ENCODE data around the gene CLMN.

The CLMN gene

DNA sequence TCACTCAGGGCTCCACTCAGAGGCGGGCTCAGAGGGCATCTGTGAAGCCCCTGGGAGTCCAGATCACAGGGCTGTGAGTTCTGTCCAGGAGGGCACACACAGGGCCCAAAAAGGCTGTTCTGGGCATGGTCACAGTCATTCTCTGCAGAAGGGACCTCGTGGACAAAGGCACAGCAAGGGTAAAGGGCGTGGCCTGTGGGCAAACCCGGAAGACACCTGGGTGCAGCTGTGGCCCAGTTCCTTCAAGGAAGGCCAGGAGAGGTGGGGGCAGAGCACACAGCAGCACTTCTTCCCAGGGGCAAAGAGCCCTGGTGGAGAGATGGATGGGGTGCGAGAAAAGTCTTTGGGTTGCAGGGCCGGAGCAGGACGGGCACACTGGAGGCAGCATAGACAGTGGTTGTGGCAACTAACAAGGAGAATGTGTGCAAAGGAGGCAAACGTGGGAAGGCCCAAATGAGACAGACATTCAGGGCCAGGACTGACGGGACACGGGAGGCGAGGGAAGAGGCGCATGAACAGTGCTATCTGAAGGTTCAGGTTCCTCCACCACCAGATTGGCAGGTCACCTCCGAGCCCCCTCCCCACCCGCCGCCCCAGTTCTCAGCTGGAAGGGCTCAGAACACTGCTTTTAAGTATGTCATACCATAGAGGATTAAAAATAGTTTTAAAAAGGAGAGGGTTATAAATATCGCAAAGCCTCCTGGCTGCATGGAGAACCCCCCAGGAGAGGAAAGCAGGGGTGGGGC, 8.9 kb downstream of the CLMN start:
- no peak overlapping the region for H3K4me3 ChIP-seq (ENCODE audit: low read depth, low read length)

DNA sequence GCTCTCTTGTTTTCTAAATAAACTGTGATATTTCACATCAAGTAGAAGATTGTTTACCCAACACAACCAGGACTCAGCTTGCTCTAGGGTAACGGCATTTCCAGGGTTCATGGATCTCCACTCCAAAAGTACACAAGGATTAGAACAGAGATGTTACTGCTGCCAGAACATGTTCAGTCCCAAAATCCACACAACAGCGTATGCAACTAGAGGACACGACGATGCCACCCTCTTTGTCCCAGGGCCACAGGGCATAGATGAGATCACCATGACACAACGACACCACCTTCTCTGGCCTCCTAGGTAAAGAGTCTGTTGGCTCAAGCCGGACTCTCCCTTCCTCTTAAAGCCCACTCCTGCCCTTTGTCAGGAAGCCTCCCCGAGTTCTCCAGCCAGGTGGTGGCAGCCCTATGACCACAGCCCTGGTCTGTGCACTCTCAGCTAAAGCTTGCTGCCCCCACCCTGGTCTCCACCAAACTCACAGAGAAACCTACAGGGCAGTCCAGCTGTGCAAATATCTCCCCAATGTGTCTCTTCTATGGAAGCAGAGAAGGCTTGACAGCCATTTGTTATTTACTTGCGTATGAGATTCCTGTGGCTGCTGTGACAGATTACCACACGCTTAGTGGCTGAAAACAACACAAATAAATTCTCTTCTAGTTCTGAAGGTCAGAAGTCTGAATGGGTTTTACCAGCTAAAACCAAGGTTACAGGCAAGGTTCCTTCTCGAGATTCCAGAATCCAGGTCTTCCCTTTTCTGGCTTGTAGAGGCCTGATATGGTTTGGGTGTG, 10.3 kb downstream of the CLMN start:
- H3K4me3 ChIP-seq (ENCODE audit: low read depth, low read length) = no peak overlapping the region
- TF ChIP-seq, protein P1, sequence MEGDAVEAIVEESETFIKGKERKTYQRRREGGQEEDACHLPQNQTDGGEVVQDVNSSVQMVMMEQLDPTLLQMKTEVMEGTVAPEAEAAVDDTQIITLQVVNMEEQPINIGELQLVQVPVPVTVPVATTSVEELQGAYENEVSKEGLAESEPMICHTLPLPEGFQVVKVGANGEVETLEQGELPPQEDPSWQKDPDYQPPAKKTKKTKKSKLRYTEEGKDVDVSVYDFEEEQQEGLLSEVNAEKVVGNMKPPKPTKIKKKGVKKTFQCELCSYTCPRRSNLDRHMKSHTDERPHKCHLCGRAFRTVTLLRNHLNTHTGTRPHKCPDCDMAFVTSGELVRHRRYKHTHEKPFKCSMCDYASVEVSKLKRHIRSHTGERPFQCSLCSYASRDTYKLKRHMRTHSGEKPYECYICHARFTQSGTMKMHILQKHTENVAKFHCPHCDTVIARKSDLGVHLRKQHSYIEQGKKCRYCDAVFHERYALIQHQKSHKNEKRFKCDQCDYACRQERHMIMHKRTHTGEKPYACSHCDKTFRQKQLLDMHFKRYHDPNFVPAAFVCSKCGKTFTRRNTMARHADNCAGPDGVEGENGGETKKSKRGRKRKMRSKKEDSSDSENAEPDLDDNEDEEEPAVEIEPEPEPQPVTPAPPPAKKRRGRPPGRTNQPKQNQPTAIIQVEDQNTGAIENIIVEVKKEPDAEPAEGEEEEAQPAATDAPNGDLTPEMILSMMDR (IDR thresholded peaks at IDR 0.05; ENCODE audit: low read depth, low read length) = no peak

More for the DNA sequence above, 8.9 kb downstream of the CLMN start:
- TF ChIP-seq, protein P1 (IDR thresholded peaks at IDR 0.05; ENCODE audit: low read depth, low read length) = no peak

DNA sequence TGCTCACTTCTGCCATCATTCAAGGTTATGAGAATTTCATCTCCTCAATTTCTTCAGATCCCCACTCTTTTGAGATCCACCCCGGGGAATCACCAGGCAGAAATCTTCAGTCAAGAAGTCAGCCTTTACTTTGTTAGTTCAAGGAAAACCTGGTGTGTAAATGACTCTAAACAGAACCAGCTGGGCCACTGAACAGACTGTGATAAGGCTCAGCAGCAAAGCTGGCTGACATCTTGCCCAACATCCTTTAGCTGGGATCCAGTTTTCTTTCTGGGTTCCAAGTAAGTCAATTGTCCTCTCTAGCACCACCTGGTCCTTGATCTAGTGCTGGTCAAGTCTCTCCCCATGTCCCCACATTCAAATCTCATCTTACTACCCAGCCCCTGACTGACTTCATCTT, 11.6 kb downstream of the CLMN start:
- no peak overlapping the region for H3K4me3 ChIP-seq (ENCODE audit: low read depth, low read length)
- TF ChIP-seq, protein P1 (IDR thresholded peaks at IDR 0.05; ENCODE audit: low read depth, low read length) = no peak

DNA sequence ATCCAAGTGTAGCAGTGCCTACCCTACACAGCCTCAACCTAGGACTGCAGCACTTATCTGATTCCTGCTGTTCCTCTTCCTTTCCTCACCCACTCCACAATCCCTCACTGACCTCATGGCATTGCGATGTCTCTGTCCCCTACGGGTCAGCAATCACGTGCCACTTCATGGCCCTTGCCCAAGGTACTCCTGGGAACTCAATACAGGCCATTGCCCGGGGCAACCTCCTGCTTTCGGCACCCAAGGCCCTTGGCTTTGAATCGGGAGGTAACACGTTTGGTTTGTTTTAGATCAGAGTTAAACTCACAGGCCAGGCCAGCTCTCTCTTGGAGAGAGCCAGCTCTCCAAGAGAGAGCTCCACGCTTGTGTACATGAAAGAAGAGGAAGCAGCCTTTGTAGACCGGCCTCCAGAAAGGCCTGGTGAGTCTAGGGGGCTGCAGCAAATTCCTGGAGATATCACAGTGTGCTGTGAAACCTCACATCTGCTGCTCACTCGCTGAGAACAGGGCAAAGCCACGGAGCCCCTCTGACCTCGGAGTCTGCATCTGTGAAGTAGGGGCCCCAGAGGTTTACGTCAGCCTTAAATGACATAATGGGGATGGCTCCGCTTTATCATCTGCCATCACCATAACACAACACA, 12.2 kb downstream of the CLMN start:
- no peak overlapping the region for H3K4me3 ChIP-seq (ENCODE audit: low read depth, low read length)
- TF ChIP-seq, protein P1 (IDR thresholded peaks at IDR 0.05; ENCODE audit: low read depth, low read length) = no peak

DNA sequence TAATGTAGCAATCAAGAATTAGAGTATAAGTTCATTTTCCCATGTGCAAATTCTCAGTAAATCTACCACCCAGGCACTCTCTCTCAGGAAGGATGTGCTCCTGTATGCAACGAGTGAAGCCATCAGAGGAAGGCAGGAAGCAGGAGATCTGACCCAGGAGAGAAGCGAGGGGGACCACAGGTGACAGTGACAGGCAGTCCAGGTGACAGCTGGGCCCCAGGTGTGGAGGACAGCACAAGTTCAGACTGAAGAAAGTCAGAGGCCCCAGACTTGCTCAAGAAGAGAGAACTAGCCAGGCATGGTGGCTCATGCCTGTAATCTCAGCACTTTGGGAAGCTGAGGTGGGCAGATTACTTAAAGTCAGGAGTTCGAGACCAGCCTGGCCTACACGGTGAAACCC, 13.8 kb downstream of the CLMN start:
- TF ChIP-seq, protein P1 (IDR thresholded peaks at IDR 0.05; ENCODE audit: low read depth, low read length) = no peak
- H3K4me3 ChIP-seq (ENCODE audit: low read depth, low read length) = no peak overlapping the region

DNA sequence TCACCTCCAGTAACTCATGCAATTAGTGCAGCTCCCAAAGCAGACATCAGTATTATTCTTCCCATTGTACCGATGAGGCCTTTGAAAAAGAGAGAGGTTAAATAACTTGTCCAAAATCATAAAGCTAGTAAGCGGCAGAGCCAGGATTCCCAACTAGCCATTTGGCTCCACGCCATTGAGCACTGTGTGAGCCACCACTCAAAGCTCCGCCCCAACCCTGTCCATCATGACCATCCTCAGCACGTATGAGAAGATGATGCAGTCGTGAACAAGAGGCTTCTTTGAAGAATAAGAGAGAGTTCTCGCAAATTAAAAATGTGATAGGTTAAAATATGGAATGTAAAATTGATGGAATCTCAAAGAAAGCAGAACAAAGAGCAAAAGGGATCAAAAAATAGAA, 14.6 kb downstream of the CLMN start:
- TF ChIP-seq, protein P1 (IDR thresholded peaks at IDR 0.05; ENCODE audit: low read depth, low read length) = no peak
- no peak overlapping the region for H3K4me3 ChIP-seq (ENCODE audit: low read depth, low read length)

Measured in WI38 (cell line).